ENCODE data around the gene ERFL. TPM values are rescaled to one million over a fixed set of nuclear protein-coding genes. Genes with fewer than 3 reads are reported as not detected.
"Not testable (repeated sequence)": the region's sequence is repeated elsewhere in the genome, so short reads cannot be mapped to it uniquely, and the experiment has no call there.

ERFL gene
- total RNA-seq, 2 donors from 2014 or later: 0.28 to 0.41 TPM

DNA sequence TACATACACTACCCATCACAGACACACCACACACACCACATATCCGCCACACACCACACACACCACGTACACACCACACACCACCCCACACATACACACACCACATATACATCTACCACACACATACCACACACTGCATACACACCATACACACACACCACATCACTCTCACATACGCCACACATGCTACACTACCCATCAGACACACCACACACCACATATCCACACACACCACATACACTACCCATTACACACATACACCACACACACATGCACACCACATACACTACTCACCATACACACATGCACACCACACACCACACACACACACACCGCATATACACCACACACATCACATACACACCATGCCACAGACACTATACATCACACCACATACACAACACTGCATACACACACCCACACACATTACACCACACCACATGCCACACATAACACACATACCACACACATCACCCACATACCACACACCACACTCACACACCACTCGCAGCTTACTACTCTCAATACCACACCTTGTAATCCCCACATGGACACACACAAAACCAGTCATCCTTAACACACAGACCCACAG, 9.5 kb downstream of the ERFL start:
- Histone ChIP-seq H3K9me3 (no peaks in the 10 kb centered on the region), H3K27ac (no peak overlapping the region), H3K4me1 (ENCODE audit: control insufficient read depth in 1 of 2, low read depth in 2 of 2) (no peaks in the 10 kb centered on the region), H3K4me3 (no peak overlapping the region), H3K27me3 (replicated peaks; ENCODE audit: insufficient read depth) (peaks cover 20% of the 10 kb centered on the region), H3K36me3 (no peaks in the 10 kb centered on the region)
- DNase-seq (ENCODE audit: low spot score) (no peak), ATAC-seq (ENCODE audit: insufficient number of reproducible peaks, low FRiP score, low read depth) (no peak)
- TF ChIP-seq, protein P1, sequence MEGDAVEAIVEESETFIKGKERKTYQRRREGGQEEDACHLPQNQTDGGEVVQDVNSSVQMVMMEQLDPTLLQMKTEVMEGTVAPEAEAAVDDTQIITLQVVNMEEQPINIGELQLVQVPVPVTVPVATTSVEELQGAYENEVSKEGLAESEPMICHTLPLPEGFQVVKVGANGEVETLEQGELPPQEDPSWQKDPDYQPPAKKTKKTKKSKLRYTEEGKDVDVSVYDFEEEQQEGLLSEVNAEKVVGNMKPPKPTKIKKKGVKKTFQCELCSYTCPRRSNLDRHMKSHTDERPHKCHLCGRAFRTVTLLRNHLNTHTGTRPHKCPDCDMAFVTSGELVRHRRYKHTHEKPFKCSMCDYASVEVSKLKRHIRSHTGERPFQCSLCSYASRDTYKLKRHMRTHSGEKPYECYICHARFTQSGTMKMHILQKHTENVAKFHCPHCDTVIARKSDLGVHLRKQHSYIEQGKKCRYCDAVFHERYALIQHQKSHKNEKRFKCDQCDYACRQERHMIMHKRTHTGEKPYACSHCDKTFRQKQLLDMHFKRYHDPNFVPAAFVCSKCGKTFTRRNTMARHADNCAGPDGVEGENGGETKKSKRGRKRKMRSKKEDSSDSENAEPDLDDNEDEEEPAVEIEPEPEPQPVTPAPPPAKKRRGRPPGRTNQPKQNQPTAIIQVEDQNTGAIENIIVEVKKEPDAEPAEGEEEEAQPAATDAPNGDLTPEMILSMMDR (IDR thresholded peaks at IDR 0.05): no peak

DNA sequence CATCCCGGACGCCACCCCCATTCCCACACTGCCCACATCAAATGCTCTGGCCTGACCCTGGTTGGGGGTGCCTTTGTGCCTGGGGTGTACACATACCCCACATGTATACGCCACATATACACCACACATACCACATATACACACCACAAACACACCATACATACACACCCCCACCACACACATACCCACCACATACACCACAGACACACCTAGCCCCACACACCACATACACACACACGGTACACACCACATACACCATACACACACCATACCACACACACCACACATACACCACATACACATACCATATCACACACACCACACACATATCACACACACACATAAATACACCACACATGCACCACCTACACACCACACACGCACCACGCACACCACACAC, 10.2 kb downstream of the ERFL start:
- ATAC-seq (ENCODE audit: insufficient number of reproducible peaks, low FRiP score, low read depth) (no peak), DNase-seq (ENCODE audit: low spot score) (no peak)
- Histone ChIP-seq H3K4me3 (no peak overlapping the region), H3K9me3 (no peaks in the 10 kb centered on the region), H3K36me3 (no peaks in the 10 kb centered on the region), H3K27ac (no peak overlapping the region), H3K27me3 (replicated peaks; ENCODE audit: insufficient read depth) (peaks cover 21% of the 10 kb centered on the region), H3K4me1 (ENCODE audit: control insufficient read depth in 1 of 2, low read depth in 2 of 2) (no peaks in the 10 kb centered on the region)
- TF ChIP-seq, protein P1 (IDR thresholded peaks at IDR 0.05): no peak

DNA sequence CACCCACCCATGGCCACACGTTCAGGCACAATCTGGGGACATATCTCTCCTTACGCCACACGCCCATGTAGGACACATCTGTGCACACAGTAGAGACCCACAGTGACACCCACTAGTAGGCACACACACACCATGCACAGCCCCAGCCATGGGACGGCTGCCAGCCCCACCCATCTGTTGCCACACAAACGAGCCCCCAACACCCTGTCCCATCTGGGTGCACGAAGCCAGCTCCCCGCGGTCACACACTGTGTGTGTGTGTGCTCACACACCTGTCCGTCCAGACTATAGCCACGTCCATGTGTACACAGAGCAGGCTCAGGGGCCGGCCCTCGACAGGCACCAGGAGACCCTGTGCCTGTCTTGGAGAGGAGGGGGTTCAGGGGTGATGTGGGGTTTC, 10.6 kb downstream of the ERFL start:
- TF ChIP-seq, protein P1 (IDR thresholded peaks at IDR 0.05): no peak
- Histone ChIP-seq H3K4me3 (no peak overlapping the region), H3K27me3 (replicated peaks; ENCODE audit: insufficient read depth) (peaks cover 16% of the 10 kb centered on the region), H3K27ac (no peak overlapping the region), H3K9me3 (no peaks in the 10 kb centered on the region), H3K4me1 (ENCODE audit: control insufficient read depth in 1 of 2, low read depth in 2 of 2) (no peaks in the 10 kb centered on the region), H3K36me3 (no peaks in the 10 kb centered on the region)
- DNase-seq (ENCODE audit: low spot score) (no peak), ATAC-seq (ENCODE audit: insufficient number of reproducible peaks, low FRiP score, low read depth) (no peak)

DNA sequence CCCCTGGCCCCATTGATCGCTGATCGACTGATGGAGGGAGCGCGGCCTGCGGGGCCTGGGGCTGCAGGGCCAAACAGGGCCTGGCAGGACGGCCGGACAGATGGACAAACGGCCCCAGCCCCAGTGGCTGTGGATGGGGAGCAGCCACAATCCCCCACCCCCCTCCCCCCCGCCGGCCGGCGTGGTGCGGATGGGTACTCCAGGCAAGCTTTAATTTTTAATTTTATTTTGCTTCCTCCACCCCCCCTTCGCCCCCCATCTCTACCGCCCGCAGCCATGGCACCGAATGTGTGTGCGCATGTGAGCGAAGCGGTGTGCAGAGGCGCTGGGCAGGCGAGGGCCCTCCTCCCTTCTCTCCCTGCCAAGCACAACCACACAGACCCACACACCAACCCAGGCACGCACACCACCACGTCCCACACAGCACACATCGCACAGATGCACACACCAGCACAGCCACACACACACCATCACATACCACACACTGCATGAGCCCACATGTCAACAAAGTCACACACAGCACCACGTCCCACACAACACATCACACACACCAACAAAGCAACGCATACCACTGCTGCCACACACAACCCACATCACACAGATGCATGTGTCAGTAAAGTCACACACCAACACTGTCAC, 12.4 kb downstream of the ERFL start:
- H3K4me1 ChIP-seq (ENCODE audit: control insufficient read depth in 1 of 2, low read depth in 2 of 2): no peaks in the 10 kb centered on the region
- H3K27ac ChIP-seq: no peak overlapping the region
- H3K36me3 ChIP-seq: no peaks in the 10 kb centered on the region
- no peaks in the 10 kb centered on the region for H3K9me3 ChIP-seq
- H3K4me3 ChIP-seq: no peak overlapping the region
- no peak for ATAC-seq (ENCODE audit: insufficient number of reproducible peaks, low FRiP score, low read depth)
- peaks cover 20% of the 10 kb centered on the region for H3K27me3 ChIP-seq (replicated peaks; ENCODE audit: insufficient read depth)
- TF ChIP-seq, protein P1 (IDR thresholded peaks at IDR 0.05): no peak
- no peak for DNase-seq (ENCODE audit: low spot score)

DNA sequence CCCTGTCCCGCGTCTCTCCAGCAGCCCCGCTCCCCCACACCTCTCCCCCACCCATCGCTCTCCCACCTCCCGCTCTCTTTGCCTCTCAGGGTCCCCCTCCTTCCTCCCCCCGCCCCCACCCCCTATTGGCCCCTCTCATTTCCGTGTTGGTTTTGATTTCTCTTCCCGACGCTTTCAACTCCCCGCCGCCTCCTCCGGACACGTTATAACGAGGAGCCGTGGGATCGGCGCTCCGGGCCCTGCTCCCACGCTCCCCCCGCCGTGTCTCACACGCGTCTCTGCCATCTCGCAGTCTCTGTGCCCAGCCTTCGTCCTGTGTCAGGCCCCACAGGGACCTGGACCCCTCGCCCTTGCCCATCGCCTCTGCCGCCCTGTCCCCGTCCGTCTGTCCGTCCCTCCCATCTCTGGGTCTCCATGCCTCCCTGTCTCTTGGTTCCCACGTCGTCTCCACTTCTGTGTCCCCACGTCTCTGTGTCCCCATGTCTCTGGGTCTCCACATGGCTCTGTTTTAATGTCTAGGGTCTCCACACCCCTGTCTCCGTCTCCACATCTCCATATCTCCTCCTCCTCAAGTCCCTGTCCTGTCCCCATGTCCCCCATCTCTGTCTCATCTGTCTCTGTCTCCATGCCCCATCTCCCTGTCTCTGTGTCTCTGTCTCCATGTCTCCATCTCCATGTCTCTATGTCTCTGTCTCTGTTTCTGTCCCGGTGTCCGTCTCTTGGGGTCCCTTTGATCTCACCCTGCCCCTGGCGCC, 13.1 kb downstream of the ERFL start:
- no peaks in the 10 kb centered on the region for H3K9me3 ChIP-seq
- H3K4me1 ChIP-seq (ENCODE audit: control insufficient read depth in 1 of 2, low read depth in 2 of 2): no peaks in the 10 kb centered on the region
- TF ChIP-seq, protein P1 (IDR thresholded peaks at IDR 0.05): no peak
- DNase-seq (ENCODE audit: low spot score) (no peak), ATAC-seq (ENCODE audit: insufficient number of reproducible peaks, low FRiP score, low read depth) (no peak)
- H3K27ac ChIP-seq: no peak overlapping the region
- H3K36me3 ChIP-seq: no peaks in the 10 kb centered on the region
- peaks cover 20% of the 10 kb centered on the region for H3K27me3 ChIP-seq (replicated peaks; ENCODE audit: insufficient read depth)
- H3K4me3 ChIP-seq: no peak overlapping the region

DNA sequence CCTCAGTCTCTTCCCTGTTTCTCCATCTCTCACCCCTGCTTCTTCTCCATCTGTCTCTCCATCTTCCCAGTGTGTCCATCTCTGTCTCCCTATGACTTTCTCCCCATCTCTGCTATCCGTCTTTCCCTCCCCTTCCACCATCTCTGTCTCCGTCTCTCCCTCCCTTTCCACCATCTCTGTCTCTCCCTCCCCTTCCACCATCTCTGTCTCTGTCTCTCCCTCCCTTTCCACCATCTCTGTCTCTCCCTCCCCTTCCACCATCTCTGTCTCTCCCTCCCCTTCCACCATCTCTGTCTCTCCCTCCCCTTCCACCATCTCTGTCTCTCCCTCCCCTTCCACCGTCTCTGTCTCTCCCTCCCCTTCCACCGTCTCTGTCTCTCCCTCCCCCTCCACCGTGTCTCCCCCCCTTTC, 13.8 kb downstream of the ERFL start:
- not testable (repeated sequence) for H3K9me3 ChIP-seq; H3K27ac ChIP-seq; ATAC-seq (ENCODE audit: insufficient number of reproducible peaks, low FRiP score, low read depth); H3K4me1 ChIP-seq (ENCODE audit: control insufficient read depth in 1 of 2, low read depth in 2 of 2); H3K36me3 ChIP-seq; H3K4me3 ChIP-seq; DNase-seq (ENCODE audit: low spot score)
- peaks cover 20% of the 10 kb centered on the region for H3K27me3 ChIP-seq (replicated peaks; ENCODE audit: insufficient read depth)
